PC-3 (cell line): Measurements from ENCODE around the gene NTM. TPM values are rescaled to one million over a fixed set of nuclear protein-coding genes. Genes with fewer than 3 reads are reported as not detected.

Experiments
- ATAC-seq: fragments of 200-7000 bp; cut with Tn5 transposase; 2 replicates; pipeline ENCODE4 v1.9.1; 2020; ENCODE audit warnings: mild to moderate bottlenecking, moderate library complexity
- BruUV-seq: library from RNA; stranded (reverse); fragments of 400-500 nt; replicated peaks from 2 replicates; lab custom pipeline; 2021; lab: Mats Ljungman, UMichigan
- CTCF ChIA-PET: fragments of 300-600 bp; sonication (Branson Sonifier 250); formaldehyde crosslinking; loops from one replicate; lab custom pipeline; 2022; ENCODE audit warnings: antibody characterized with exemption; lab: Charles Lee
- POLR2A ChIA-PET: fragments of 300-600 bp; sonication (Branson Sonifier 250); formaldehyde crosslinking; loops from one replicate; lab custom pipeline; 2022; ENCODE audit warnings: antibody characterized with exemption; ENCODE audit not compliant: unreplicated experiment; lab: Charles Lee
- DNase-seq: peaks from one replicate; pipeline ENCODE4 v3.0.0-alpha.2; 2015
- H2AFZ ChIP-seq: fragments of 300-600 bp; sonication (generic); 2 replicates; pipeline ENCODE4 v1.6.0; 2016; ENCODE audit warnings: antibody characterized with exemption, low read length
- H3F3A ChIP-seq: fragments of 300-600 bp; sonication (generic); one replicate; pipeline ENCODE4 v1.6.0; 2017; ENCODE audit warnings: antibody characterized with exemption, low read length, control low read depth, mild to moderate bottlenecking; ENCODE audit not compliant: unreplicated experiment
- H3K27ac ChIP-seq: fragments of 300-600 bp; sonication (generic); 2 replicates; pipeline ENCODE4 v1.5.1; 2016; ENCODE audit warnings: mild to moderate bottlenecking, low read length
- H3K27me3 ChIP-seq: fragments of 300-600 bp; sonication (generic); 2 replicates; pipeline ENCODE4 v1.6.1; 2016; ENCODE audit warnings: low read length, mixed read lengths
- H3K36me3 ChIP-seq: fragments of 300-600 bp; sonication (generic); 2 replicates; pipeline ENCODE4 v1.6.1; 2016; ENCODE audit warnings: low read depth, mixed run types, low read length, mixed read lengths
- H3K4me1 ChIP-seq: fragments of 300-600 bp; sonication (generic); 2 replicates; pipeline ENCODE4 v1.5.1; 2016; ENCODE audit warnings: low read length; ENCODE audit not compliant: insufficient read depth
- H3K4me2 ChIP-seq: fragments of 300-600 bp; sonication (generic); 2 replicates; pipeline ENCODE4 v1.6.0; 2016; ENCODE audit warnings: low read length
- H3K4me3 ChIP-seq: fragments of 300-600 bp; sonication (generic); 2 replicates; pipeline ENCODE4 v1.5.1; 2016; ENCODE audit warnings: mild to moderate bottlenecking, low read length, mixed read lengths
- H3K79me2 ChIP-seq: fragments of 300-600 bp; sonication (generic); 2 replicates; pipeline ENCODE4 v1.6.1; 2017; ENCODE audit warnings: low read length, mixed read lengths
- H3K9ac ChIP-seq: fragments of 300-600 bp; sonication (generic); 2 replicates; pipeline ENCODE4 v1.6.0; 2016; ENCODE audit warnings: mild to moderate bottlenecking, low read length
- H3K9me2 ChIP-seq: fragments of 300-600 bp; sonication (generic); replicated peaks from 2 replicates; pipeline ENCODE4 v1.6.1; 2016; ENCODE audit warnings: mixed run types, low read length, mixed read lengths
- H3K9me3 ChIP-seq: fragments of 300-600 bp; sonication (generic); 2 replicates; pipeline ENCODE4 v1.6.1; 2016; ENCODE audit warnings: low read length, mixed read lengths
- H4K20me1 ChIP-seq: fragments of 300-600 bp; sonication (generic); 2 replicates; pipeline ENCODE4 v1.6.1; 2016; ENCODE audit warnings: low read length, mixed read lengths
- CTCF ChIP-seq: fragments of 300-600 bp; sonication (generic); conservative IDR thresholded peaks from 2 replicates; pipeline ENCODE4 v1.5.1; 2017; ENCODE audit warnings: antibody characterized with exemption, low read depth, mild to moderate bottlenecking, low read length
- EZH2 ChIP-seq: fragments of 300-600 bp; sonication (generic); IDR thresholded peaks from one replicate; pipeline ENCODE4 v1.6.1; 2017; ENCODE audit warnings: antibody characterized with exemption, mild to moderate bottlenecking, low read length; ENCODE audit not compliant: unreplicated experiment
- EZH2phosphoT487 ChIP-seq: fragments of 300-600 bp; sonication (generic); IDR thresholded peaks from 2 replicates; pipeline ENCODE4 v1.6.1; 2018; ENCODE audit warnings: mild to moderate bottlenecking, antibody characterized with exemption, low read length, borderline replicate concordance
- intact Hi-C: fragments of 100-400 bp; cut with micrococcal nuclease; formaldehyde crosslinking; loops from 2 replicates; pipeline ENCODE4 v1.9.0; 2023
- total RNA-seq: library from RNA; depleted of rRNA; stranded (reverse); fragments of >200 nt; gene quantifications from 2 replicates; pipeline ENCODE4 v1.2.3, GENCODE V29; 2014

The NTM gene
- total RNA-seq, 1 experiment from 2014 or later = not detected

GRCh38 chr11:131649856-131650255 is 279.4 kb downstream of the NTM start:
- Histone ChIP-seq H3K27me3 (peaks cover 90% of the 10 kb centered on the region), H3F3A (no peaks in the 10 kb centered on the region), H3K4me1 (no peaks in the 10 kb centered on the region), H4K20me1 (no peaks in the 10 kb centered on the region), H3K4me3 (no peak overlapping the region), H3K4me2 (no peak overlapping the region), H3K9me2 (no peaks in the 10 kb centered on the region), H2AFZ (no peak overlapping the region), H3K27ac (no peak overlapping the region), H3K9me3 (no peaks in the 10 kb centered on the region), H3K9ac (no peak overlapping the region), H3K79me2 (no peaks in the 10 kb centered on the region), H3K36me3 (no peaks in the 10 kb centered on the region)
- intact Hi-C loops = no loop called here
- TF ChIP-seq EZH2 = no peak
- no TSS peak for BruUV-seq
- ChIA-PET CTCF (no interaction called here), POLR2A (no interaction called here)
- DNase-seq (no peak), ATAC-seq (no peak)

- DNase-seq (no peak), ATAC-seq (no peak)
- no TSS peak for BruUV-seq
- intact Hi-C loops = no loop called here
- no peak overlapping the region for H3K9ac ChIP-seq
- H3K79me2 ChIP-seq = no peaks in the 10 kb centered on the region
- H3K36me3 ChIP-seq = no peaks in the 10 kb centered on the region
- no peaks in the 10 kb centered on the region for H3K4me1 ChIP-seq
- no peak overlapping the region for H3K4me2 ChIP-seq
- TF ChIP-seq EZH2phosphoT487 (no peak), EZH2 (no peak), CTCF (no peak)
- H3K9me3 ChIP-seq = no peaks in the 10 kb centered on the region
- no peak overlapping the region for H2AFZ ChIP-seq
- peaks cover 90% of the 10 kb centered on the region for H3K27me3 ChIP-seq
- ChIA-PET CTCF (no interaction called here), POLR2A (no interaction called here)
- H3K4me3 ChIP-seq = no peak overlapping the region
- H4K20me1 ChIP-seq = no peaks in the 10 kb centered on the region
- H3F3A ChIP-seq = no peaks in the 10 kb centered on the region
- H3K27ac ChIP-seq = no peak overlapping the region
- no peaks in the 10 kb centered on the region for H3K9me2 ChIP-seq
These were observed 281.8 kb downstream of the NTM start for GRCh38 chr11:131652231-131652630.

GRCh38 chr11:131653260-131653659 is 282.8 kb downstream of the NTM start:
- Histone ChIP-seq H3K4me2 (no peak overlapping the region), H2AFZ (no peak overlapping the region), H3K27me3 (peaks cover 90% of the 10 kb centered on the region), H3K27ac (no peak overlapping the region), H3K36me3 (no peaks in the 10 kb centered on the region), H3F3A (no peaks in the 10 kb centered on the region), H3K79me2 (no peaks in the 10 kb centered on the region), H3K9me2 (no peaks in the 10 kb centered on the region), H3K4me3 (no peak overlapping the region), H4K20me1 (no peaks in the 10 kb centered on the region), H3K9ac (no peak overlapping the region), H3K4me1 (no peaks in the 10 kb centered on the region), H3K9me3 (no peaks in the 10 kb centered on the region)
- TF ChIP-seq CTCF = no peak
- ChIA-PET POLR2A (no interaction called here), CTCF (interaction anchor here (0.6 kb wide), 1 partner anchor 21 kb away, joined by 3 read pairs; no protein-coding TSS in a partner anchor)
- ATAC-seq (no peak), DNase-seq (no peak)
- intact Hi-C loops = no loop called here
- no TSS peak for BruUV-seq
